NCI-H69 (cell line): ENCODE measurements around the gene DNAJC6.
A peak's percentile ranks its signal among the peaks of the same experiment; 100 is the strongest.

ENCODE experiments used
- DNase-seq: peaks from one replicate; lab custom pipeline; 2025; lab: John Stamatoyannopoulos, UW

DNAJC6 gene

DNA sequence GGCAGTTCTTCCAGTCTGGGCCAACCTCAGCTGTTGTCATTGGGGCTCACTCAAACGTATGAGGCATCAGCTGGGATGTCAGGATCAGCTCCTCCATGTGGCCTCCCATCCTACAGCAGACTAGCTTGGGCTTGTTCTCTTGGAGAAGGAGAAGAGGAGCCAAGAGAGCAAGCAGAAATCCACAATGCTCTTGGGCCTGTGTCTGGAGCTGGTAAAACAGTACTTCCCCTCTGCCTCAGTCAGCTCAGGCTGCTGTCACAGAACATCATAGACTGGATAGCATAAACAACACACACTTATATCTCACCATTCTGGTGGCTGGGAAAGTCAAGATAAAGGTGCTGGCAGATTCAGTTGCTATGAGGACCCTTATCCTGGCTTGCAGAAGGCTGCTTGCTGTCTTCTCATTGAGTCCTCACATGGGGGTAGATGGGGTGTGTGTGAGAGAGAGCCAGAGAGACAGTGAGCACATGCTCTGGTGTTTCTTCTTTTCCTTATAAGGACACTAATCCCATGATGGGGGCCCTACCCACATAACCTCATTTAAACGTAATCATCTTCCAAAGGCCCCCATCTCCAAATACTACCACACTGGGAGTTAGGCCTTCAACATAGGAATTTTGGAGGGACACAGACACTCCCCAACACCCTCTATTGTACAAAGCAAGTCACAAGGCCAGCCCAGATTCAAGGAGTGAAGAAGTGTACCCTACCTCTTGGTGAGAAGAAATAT, 16.3 kb upstream of the DNAJC6 start:
- DNase-seq = no peak

DNA sequence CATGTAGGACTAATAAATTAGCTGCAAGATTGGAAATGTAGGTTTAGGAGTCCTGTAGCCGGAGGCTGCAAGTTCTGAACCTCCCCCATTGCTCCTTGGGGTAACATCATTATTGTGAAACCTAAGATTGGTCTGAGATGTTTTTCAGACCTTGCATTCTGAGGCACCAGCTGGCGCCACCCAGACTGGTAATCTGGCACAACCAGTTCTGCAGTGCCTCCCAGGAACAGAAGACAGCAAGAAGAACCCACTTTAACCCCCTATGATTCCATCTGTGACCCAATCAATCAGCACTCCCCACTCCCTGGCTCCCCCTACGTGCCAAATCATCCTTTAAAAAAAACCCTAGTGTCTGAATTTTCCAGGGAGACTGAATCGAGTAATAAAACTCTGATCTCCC, 11.6 kb upstream of the DNAJC6 start:
- DNase-seq = no peak

DNA sequence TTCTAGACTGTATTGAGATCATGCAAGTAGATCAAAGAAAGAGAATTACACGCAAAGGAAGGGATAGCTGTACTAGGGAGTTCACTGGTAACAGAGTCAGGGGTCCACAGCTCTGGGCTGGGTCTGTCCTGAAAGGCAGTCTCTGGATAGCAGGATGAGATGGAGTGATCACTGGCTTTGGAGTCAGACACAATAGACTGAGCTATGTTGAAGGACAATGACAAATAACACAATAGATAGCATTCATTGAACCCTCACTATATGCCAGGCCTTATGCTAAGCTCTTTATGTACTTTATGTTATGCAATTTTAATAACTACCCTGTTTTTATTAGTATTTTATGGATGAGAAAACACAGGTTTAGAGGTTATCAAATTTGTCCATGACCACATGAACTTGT, 10.0 kb upstream of the DNAJC6 start:
- no peak for DNase-seq

DNA sequence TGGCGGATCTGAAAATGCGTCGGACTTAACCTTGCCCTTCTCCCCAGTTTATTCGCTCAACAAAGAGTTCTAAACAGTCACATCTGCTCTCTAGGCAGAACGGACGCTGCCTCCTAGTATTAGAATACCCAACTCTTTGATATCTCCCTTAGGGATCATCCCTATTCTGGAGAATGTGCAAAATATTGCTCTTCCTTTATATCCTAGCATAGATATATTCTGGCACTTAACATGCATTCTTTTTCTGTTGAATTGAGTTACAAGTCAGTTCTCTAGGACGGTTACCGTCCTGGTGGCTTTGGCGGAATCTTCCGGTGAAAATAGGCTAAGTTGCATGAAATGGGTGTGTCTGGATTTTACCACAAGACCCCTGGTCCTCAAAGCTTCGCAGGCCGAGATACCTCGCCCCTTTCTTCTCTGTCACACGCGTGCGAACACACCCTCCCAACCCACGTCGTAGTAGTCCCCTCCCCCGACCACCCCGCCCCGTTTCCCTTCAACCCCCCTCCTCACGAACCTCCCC, 501 bp upstream of the DNAJC6 start:
- DNase-seq = no peak

DNA sequence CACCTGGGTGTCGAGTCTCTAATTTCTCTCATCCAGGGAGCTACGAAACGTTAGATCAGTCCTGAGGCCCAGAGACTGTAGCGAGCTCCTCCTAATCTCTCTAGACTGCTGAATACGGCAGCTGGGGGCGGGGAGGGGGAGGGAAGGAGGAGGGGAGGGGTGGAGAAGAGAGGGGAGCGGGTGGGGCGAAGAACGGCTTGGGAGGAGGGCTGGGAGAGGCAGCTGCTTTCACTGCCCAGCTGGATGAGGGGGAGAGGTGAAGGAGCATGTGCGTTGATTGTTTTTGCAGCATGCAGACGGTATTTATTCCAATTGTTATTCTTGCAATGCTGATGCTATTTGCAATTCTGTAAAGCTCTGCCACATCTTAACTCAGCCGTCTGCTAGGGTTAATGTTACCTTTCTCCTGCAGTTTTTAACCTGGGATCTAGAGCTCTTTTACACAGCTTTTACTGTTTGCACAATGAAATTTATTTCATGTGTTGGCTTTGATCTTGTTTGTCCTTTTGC, 790 bp downstream of the DNAJC6 start:
- DNase-seq = peak; percentile 88

DNA sequence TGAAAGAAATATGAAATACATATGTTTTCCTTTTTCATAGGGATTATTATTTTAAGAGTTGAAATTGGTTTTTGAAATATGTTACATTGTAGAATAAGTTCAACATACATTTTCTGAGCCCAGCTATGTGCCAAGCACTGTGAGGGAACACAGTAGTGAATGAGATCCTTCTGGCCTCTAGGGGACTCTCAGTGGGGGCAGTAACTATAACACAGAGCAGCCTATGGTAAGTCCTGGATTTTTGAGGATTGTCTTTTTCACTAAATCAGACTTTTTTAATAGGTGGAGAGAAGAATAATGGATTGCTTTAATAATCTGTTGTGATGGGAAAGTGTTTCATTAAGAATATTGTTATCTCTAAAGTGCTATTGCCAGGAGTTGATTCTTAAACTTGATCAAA, 2.4 kb downstream of the DNAJC6 start:
- peak; percentile 26 for DNase-seq

DNA sequence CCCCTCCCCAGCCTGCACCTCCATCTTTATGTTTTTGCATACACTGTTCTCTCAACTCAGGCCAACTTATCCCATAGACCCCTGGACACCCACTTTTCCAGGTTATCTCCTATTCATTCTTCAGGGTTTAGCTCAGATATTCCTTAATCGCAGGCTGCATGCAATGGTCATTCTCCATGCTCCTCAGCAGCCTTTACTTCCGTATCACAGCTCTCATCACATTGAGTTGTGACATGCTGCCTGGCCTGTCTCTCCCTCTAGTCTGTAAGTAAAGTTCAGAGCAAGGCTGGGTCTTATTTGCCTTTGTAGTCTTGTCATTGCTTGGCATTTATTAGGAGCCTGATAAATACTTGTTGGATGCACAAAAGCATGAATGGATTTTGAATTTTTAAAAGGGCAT, 6.9 kb downstream of the DNAJC6 start:
- peak; percentile 3 for DNase-seq

DNA sequence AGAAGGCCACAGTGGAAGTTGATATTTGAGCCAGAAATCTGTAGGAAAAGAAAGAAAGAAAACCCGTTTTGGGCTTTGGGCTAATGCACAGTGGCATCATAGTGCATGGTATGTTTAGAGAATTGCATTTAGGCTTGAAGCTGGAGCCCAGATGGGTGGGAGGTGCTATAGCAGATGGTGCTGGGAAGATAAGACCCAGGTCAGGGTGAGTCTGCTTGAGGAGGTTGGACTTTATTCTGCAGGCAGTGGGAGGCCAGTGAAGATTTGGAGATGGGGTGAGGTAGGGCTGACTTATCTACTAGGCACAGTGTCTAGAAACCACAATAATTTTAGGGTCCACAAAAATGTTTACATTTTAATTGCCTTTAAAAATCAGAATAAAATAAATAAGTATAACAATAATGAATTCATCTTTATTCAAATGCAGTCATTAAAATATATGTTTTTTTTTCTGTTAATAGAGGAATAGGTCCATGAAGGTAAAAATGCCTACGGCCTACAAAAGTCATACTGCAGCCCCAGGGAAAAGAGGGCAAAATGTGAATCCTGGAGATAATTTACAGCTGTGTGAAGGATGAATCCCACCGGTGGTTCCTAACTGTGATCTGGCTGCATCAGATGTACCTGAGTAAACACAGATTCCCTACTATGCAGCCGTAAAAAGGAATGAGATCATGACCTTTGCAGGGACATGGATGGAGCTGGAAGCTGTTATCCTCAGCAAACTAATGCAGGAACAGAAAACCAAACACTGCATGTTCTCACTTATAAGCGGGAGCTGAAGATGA, 8.7 kb downstream of the DNAJC6 start:
- DNase-seq = peak; percentile 82

DNA sequence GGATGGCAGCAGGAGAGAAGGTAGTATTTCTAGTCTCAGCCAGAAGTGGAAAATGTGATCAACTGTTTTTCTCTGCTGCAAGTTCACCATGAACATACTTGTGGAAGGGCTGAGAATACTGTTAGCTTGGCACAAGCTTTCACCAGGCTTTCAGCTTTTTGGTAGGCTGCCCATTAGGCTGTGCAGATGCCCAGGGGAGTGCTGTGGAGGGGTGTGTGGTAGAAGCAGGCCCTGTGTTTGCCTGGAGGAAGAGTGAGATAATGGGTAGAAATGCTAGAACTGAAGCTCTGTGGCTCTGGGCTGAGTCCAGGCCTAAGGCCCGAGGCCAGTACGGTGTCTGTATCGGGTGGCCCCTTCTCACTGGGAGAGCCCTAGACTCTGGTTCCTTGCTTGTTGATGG, 9.8 kb downstream of the DNAJC6 start:
- DNase-seq = peak; percentile 51

DNA sequence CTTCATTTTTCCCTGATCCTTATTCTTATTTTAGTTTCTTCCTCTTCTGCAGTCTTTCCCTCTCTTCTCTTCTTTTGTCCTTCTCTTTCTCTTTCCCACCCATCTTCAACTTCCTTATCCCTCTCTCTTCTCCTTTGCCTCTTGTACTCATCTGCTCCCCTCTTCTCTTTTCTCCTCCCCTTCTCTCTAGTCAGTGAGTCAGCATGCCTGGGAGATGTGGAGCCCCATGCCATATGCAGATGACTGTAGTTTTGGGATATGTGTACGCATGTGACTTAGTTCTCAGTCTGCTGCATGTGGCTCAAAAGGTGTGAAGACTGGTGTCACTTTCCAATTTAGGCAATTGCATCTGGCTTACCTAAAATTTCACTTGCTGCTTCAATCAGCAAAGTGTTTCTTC, 10.4 kb downstream of the DNAJC6 start:
- DNase-seq = no peak

DNA sequence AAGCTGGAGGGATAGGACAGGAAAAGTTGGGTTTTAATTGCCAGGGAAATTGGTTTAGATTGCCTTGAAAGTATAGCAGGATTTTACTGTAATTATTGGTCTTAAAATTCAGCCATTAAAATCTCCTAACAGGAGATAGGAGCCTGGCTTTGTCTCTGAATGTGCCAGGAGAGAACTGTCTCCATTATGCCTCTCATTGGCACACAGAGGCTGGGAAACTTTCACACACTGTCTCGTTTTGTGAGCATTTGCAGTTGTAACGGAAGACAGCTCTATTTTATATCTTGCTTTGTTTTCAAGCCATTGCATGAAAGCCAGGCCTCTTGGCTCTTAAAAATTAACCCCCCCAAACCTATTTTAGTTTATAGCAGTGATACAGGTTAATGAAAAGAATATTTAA, 12.5 kb downstream of the DNAJC6 start:
- DNase-seq = no peak

DNA sequence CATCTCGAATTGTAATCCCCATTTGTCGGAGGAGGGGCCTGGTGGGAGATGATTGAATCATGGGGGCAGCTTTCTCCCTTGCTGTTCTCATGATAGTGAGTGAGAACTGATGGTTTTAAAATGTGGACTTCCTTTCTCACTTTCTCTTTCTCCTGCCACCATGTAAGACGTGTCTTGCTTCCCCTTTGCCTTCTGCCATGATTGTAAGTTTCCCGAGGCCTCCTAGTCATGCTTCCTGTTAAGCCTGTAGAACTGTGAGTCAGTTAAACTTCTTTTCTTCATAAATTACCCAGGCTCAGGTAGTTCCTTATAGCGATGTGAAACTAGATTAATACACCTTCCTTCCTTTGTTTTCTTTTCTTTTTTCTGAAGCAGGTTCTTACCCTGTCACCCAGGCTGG, 13.9 kb downstream of the DNAJC6 start:
- no peak for DNase-seq

DNA sequence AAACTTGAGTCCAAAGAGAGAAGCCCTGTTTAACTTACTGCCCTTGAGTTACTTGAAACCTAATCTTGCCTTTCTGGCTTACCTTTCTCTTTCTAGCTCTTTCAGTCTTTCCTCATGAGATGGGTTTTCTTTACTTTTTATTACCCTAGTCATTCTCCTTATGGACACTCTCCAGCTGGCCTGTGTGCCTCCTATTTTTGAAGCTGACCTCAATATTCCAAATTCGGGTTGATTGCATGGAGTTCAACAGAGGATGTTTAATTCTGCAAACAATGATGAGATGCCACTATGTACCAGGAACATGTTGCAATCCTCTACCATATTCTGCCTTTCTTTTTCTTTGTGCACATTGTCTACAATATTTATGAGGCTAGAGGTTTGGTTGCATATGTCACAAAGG, 20.7 kb downstream of the DNAJC6 start:
- DNase-seq = no peak

DNA sequence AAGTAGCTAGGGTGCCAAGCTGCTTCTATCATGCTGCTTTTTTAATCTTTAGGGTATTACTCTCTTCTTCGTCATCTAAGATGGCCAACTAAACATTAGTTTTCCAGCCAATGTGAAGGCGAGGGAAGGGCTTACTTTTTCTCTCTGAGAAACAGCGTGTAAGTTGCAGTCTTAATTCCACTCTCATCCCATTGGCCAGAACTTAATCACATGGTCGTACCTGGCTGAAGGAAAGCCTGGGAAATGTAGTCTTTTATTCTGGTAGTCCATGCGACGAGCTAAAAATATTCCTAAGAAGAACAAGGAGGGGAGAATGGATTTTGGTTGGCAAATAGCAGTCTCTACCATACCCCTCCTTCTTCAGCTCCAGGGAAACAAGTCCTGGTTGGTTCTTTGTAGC, 21.5 kb downstream of the DNAJC6 start:
- no peak for DNase-seq

DNA sequence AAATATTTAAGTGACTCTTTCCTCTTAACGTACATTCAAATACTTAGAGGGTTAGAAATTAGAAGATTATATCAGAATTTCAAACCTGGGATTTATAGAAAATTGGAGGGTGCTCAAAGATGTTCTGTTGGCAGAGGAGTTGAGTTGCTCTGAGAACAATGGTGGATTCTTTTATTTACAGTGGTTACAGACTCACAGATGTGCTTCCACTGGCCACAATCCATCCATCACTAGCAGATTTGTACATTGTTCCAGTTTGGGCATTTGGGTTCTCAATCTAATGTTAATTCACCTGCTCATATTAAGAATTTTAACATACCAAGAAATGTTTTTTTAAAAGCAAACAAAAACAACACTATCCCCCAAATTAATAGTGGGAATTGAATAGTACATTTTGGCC, 23.5 kb downstream of the DNAJC6 start:
- DNase-seq = no peak

DNA sequence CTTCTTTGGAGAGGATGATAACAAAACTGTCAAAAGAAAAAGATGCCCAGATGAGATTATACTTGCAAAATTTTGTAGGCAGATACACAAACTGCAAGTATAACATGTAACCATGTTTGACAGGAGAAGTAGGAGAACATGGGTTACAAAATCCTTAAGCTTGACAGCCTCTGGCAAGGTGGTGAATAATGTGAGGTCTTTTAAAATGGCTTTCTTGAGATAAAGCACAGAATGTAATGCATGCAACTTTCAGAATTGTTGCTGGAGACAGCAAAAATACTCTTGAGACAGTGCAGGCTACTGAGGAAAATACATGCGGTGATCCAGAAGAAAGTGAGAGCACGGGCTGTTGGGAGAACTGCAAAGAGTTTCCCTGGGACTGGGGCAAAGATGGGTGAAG, 24.7 kb downstream of the DNAJC6 start:
- DNase-seq = no peak

DNA sequence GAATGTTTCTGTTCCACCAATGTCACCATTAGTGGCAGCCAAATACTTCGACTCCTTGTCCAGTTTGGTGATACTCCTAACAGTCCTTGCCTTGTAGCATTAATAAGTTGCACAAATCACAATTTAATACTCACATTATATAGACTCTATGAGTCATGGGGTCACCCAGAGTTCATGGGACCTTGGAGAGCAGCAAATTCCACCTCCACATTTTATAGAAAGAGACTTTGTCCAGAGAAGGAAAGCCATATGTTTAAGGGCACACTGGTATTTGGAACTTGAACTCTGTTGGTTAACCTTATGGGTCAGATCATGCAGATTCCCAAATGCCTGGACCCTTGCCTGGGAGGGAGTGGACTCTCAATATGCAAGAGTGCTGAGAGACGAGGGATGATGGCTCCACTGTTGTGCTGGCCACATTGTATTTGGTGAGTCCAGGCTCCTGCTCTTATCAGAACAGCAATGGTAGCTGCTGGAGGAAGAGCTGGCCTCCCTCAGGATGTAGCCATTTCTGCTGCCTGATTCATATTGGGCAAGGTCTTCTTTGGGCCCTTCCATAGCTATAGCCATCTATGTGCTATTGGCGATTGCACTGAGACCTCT, 30.6 kb downstream of the DNAJC6 start:
- peak; percentile 7 for DNase-seq

DNA sequence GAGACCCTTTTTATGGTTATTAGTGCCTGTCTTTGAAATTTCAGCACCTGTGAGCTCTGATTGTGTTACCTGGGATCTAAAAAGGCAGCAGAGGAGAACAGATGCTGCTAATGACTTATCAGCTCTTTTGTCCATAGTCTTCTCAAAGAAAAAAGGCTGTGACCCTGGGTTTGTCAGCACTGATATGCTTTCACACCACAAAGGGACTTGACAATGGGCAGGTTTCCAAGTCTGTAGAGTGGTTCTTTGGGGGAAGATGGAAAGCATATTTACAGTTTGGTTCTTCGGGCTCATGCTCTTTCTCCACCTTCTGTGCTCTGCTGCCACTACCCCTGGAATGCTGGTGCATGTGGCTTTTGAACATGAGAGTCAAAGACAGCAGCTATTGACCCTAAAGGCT, 32.0 kb downstream of the DNAJC6 start:
- DNase-seq = peak; percentile 73

DNA sequence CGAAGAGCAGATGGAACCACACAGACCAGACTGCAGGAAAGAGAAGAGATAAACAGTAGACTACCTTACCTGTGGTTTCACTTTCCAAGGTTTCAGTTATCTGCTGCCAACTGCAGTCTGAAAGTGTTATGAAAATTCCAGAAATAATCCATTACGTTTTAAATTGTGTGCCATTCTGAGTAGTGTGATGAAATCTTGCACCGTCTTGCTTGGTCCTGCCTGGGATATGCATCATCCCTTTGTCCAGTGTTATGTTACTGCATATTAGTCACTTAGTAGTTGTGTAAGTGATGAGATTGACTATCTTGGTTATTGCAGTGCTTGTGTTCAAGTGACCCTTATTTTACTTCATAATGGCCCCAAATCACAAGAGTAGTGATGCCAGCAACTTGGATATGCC, 33.9 kb downstream of the DNAJC6 start:
- DNase-seq = no peak

DNA sequence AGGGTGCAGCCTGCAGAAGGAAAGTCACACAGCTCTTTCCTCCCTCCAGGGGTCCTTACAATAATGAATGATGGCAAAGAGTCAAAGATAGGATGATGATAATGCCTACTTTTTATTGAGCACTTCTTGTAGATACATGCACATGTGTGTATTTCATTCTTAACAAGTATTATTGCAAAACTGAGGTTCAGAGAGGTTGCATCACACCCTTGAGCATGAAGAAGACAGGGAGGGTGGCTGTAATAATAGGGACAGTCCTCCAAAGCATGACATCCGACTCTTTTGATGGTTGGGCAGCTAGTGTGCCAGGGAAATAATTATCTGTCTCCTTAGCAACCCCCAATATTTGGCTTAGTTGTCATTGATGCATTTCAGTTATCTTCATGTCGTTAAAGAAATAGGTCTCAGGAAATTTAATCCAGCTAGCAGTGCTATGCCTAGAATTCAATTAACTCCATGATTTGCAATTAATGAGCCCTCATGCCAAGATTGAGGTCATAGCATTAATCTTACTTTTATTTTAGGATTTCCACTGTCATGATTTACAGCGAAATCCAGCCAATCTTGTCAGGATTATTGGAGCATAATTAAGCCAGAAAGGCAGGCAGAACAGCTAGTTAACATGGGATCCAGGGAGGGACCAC, 35.0 kb downstream of the DNAJC6 start:
- DNase-seq = peak; percentile 31

DNA sequence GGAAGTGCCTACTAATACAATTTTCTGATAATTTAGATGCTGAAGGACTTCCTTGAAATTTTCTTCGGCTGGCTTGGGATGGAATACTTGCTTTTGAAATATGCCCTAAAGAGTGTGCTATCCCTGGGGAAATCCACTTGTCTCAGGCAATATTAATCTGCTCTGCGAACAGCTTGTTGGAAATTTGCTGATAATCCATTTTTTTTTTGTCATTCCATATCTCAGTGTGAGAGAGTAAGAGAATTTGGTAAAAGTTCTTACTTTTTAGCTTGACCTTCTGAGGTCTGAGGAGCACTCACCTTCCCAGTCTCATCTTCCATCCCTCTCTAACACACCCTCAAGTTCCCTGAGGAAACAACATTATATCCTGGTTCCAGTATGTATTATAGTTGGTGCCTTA, 36.8 kb downstream of the DNAJC6 start:
- no peak for DNase-seq

DNA sequence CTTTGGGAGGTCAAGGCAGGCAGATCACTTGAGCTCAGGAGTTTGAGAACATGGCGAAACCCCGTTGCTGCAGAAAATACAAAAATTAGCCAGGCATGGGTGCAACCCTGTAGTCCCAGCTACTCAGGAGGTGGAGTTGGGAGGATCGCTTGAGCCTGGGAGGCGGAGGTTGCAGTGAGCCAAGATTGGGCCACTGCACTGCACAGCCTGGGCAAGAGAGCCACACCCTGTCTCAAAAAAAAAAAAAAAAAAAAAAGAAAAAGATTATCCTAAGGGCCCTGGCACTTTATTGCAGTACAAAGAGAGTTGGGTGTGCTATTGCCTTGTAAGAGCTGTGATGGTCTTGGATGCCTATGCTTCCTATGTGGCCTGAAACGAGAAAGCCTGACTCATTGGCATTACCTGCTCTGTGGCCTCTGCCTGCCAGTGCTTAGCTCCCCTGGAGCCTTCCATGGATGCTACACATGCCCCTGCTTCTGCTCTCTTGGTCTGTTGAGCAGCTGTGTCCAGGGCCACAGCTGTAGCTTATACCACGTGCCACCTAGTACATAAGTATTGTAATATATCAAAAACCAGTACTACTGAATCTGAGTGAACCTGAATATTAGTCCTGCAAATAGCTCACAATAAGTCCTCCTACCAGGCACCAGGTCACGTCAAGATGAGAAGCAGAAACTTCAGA, 45.8 kb downstream of the DNAJC6 start:
- no peak for DNase-seq
